Suppressor macrophage treated with lipopolysaccharide for 4 hours (primary cell): ENCODE results near the gene GALNS.
"Not testable (repeated sequence)": the region's sequence is repeated elsewhere in the genome, so short reads cannot be mapped to it uniquely, and the experiment has no call there.

Source experiments
- DNase-seq: peaks from one replicate; pipeline ENCODE4 v3.0.0-alpha.2; 2020

The GALNS gene

GRCh38 chr16:88799569-88800276, 57.0 kb downstream of the GALNS start:
- DNase-seq, result no peak

GRCh38 chr16:88798772-88799455, 57.8 kb downstream of the GALNS start:
- DNase-seq, result no peak

GRCh38 chr16:88798073-88798472, 58.7 kb downstream of the GALNS start:
- no peak for DNase-seq

- DNase-seq, result no peak
Measured at GRCh38 chr16:88796278-88796677, 60.5 kb downstream of the GALNS start.

DNA sequence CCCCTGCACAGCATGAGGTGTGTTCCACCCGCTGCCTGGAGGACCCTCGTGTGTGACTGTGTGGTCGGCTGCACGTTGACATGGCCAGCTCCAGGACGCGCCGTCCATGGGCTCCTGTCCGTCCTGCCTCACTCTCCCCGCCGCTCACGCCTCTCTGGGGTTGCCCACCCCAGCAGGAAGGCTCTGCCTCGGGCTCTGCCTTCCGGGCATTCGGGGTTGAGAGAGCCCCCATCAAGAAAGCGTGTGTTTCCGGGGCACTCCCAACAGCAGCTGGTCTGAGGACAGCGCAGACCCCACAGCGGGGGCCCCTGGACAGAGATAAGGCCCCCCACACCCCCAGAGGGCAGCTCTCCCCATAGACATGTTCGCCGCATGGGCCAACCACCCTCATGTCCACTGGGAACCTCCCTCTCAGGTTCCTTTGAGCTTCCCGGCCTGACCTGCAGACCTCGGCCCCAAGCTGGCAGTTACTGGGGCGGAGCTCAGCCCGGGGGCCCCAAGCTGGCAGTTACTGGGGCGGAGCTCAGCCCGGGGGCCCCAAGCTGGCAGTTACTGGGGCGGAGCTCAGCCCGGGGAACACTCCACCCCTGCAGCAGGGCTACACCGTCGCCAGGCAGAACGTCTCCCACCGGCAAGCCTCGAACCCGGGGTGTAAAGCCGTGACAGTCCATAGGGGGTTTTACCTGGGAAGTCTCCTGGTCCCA, 63.3 kb downstream of the GALNS start:
- DNase-seq, result no peak

DNA sequence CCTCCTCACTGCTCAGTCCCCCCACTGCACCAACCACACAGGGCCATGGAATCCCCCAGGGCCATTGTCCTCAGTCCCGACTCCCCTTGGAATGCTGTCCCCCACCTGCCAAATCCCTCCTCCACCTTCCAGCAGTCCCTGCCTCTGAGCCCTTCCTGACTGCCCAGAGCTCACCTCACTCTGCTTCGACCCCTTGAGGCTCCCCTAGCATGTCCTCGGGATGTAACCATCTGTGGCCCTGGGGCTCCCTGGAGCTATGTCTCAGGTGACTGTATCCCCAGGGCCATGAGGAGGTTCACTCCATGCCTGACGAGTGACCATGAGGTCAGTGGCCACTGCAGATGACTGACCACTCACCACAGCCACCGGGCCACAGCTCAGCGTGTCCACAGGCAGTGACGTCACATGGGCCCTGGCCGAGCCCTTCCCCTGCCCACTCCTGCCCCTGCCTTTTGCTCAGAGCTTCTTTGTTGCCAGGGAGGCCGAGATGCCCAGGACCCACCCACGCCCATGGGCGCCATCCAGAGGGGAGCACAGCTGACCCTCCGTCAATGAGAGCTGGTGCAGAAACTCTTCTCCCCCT, 64.0 kb downstream of the GALNS start:
- peak; percentile 50 for DNase-seq

- peak; percentile 64 for DNase-seq
Measured at GRCh38 chr16:88792078-88792550, 64.6 kb downstream of the GALNS start.

DNA sequence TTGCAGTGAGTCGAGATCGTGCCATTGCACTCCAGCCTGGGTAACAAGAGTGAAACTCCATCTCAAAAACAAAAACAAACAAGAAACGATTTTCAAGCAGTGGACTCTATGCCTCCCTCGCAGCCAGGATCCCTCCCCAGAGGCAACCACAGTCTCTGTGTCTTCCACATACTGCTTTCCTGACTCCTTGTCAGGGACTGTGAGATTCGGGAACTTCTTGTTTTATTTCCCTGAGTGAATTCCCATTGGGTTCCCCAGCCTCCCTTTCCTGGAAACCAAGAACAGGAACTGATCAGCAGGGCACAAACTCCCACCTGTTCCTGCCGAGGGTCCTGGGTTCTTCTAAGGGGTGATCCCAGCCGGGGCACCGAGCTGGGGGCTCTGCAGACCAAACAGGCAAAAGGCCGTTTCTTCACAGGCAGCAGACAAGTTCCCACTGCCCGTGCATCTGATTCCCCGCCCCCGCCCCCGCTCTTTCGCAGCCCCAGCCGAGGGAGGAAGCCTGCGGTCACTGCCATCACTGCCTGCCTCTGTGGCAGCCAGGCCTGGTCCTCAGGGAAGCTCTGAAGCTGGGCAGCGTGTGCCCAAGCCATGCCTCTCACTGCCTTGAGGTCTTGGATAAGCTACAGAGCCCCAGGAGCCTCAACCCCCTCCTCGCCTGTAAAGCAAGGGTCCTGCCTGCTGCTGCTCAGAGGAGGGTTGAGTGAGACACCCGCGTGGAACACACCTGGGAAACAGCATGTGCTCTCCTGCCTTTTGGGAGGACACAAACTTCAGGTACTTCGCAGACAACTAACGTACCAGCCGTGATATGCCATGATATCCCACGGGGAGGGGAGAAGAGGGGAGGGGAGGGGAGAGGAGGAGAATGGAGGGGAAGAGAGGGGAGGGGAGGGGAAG, 66.2 kb downstream of the GALNS start:
- DNase-seq, result peak; percentile 89

GRCh38 chr16:88789594-88789993, 67.2 kb downstream of the GALNS start:
- DNase-seq, result peak; percentile 73

DNA sequence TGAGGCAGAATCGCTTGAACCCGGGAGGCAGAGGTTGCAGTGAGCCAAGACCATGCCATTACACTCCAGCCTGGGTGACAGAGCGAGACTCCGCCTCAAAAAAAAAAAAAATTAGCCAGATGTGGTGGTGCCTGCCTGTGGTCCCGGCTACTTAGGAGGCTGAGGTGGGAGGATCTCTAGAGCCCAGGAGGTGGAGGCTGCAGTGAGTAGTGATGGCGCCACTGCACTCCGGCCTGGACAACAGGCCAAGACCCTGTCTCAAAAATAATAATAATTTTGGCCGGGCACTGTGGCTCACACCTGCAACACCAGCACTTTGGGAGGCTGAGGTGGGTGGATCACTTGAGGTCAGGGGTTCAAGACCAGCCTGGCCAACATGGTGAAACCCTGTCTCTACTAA, 68.0 kb downstream of the GALNS start:
- DNase-seq, result not testable (repeated sequence)

GRCh38 chr16:88787579-88788314, 69.0 kb downstream of the GALNS start:
- no peak for DNase-seq

DNA sequence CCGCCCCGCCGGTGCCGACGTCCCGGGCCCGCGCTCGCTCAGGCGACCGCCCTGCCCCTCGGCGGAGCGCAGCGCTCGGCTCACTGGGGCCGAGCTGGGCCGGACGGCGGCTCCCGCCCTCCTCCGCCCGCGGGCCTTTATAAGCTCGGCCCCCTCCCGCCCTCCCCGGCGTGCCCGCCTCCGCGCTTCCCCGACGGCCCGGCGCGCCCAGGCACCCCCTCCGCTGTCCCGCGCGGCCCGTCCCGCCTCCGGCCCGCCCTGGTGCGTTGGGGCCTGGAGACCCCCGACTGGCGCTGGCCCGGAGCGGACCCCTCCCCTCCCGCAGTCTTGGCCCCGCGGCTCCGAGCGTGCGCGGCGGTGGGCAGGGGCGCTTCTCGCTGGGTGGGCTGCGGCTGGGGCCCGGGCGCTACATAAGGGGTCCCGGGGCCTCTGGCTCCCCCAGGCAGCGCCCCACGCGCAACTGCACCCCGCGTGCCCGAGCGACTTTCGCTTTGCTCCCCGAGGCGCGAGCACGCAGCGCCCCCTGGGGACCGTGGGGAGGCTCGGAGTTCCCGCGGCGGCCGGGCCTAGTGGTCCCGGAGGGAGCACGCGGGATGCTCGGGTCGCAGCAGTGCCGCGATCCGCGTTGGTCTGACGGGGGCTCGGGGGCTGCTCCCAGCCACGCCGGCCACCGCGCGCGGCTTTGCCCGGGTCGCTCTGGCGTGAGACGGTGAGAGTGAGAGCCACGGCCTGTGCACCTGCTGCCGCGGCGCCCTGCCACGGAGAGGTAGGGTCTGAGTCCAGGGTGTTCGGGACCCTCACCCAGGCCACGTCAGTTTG, 71.4 kb downstream of the GALNS start, which contains the start of gene PIEZO1:
PIEZO1 (minus strand) TSS at position 115 of the 819 bp plus-strand sequence. CDS start 256 bp downstream, outside the sequence.
- DNase-seq, result peak; percentile 82

DNA sequence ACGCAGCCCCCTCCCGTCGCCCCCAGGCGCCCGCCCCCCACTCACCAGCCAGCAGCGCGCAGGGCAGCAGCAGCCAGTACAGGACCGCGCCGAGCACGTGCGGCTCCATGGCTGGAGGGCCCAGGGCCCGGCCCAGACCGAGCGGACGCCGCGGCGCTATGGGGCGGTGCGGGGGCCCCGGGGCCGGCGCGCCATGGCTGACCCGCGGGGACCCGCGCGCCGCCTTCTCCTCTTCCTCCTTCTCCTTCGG, 72.0 kb downstream of the GALNS start:
- DNase-seq, result no peak

DNA sequence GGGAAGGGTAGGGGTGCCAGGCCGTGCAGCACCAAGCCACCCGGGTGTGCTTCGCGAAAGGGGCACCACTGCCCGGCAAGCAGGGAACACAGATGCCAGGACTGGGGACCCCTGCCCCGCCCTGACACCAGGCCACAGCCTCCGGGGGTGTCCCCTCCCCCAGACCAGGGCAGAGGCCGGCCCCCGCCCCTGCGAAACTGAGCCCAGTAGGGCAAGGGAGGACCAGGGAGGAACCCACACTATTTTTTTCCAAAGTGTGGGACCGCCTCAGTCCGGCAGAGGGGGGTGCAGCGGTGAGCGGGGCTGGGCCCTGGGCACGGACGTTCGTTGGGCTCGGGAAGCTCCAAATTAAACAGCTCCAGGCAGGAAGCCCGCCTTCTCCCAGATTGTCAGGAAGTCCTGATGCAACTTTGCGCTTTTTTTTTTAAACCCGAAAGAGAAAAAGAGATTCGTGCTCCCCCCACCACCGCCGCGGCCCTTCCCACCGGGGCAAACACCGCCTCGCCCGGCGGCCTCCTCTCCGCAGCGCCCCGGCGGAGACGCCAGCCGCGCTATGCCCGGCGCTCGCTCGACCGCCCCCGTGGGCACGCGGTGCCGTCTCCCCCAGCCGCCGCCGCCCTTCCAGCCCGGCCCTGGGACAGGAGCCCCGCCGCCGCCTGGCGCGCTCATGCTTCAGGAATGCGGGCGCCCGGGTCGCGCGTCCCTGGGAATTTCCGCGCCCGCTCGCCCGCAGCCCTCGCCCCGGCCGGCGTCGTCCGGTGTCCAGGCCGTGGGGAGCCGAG, 72.5 kb downstream of the GALNS start:
- peak; percentile 71 for DNase-seq

GRCh38 chr16:88783391-88784073, 73.2 kb downstream of the GALNS start:
- DNase-seq, result peak; percentile 56

DNA sequence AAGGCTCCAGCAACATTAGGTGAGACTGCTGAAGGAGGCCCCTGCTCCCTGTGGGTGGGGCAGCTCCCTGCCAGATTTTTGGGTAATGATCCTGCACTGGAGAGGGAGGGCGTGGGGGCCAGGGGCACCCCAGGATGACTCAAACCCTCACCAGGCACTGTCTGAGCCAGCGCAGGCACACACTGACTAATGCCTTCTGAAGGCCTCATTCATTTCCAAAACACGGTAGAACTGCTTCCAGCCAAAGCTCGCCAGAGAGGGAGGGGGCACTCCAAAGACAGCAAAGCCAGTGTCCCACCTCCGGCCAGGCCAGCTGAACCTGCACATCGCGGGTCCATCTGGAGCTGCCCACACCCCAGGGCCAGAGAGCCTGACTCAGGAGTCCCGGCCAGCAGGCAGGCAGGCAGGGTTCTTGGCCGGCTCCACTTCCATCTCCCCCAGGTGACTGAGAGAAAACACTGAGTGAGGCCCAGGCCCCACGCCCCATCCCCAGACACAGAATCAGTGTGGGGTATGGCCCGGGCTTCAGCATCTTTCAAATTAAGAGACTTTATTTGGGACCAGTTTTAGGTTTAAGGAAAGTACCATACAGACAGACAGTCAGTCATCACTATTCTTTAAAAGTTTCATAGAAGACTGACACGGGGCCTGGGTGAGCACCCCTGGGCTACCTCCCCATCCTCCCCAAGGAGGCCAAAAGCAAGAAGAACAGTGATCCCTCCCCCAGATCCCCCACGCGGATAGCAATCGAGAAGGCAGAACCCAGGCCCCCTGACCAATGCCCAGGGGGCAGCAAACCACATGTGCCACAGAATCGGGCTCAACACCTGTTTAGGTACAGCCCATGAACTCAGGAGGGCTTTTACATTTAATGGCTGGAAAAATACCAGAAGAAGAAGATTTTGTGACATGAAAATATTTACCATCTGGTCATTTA, 74.0 kb downstream of the GALNS start:
- DNase-seq, result peak; percentile 72

- DNase-seq, result peak; percentile 86
Measured at GRCh38 chr16:88781140-88782077, 75.3 kb downstream of the GALNS start.
